ENCODE data around the gene CEP95.

DNA sequence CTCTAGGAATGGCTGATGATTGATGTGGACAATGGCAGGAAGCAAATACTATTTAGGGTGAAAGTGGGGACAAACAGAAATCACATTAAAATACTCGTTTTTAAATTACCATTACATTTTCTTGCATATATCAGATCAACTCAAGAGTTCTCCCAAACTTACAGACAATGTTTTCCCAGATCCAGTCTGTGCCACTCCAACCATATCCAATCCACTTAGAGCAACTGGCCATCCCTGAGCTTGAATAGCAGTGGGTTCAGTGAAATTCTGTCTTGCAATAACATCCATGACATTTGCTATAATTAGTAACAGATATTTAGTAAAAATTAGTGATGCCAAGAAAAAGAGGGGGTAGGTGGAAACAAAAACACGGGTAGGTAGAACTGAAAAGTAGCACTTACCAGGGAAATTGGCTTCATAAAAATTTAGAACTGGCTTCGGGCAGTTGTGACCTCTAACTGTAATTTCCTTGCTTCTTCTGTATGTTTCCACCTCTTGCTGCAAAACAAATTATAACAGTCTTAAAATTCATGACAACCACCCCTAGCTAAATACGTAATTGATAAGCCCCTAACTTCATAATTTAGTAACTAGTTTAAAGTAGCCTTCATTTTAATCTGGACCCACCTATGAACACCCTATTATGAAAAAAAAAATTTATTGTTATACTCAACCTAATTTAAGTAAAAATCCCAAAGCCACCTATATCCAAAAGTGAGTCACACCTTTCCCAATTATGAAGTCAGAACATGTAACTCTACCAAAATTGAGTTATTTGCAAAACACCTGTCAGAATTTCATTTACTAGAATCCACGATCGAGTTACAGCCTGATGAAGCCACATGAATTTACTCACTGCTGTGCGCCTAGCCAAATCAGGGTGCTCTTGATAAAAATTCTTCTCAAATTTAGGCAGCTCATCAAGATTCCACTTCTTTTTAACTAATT, 2.7 kb upstream of the CEP95 start:
- TF ChIP-seq MYC (IDR thresholded peaks at IDR 0.05; ENCODE audit: insufficient read depth, insufficient read length, insufficient replicate concordance, low read length, severe bottlenecking), result no peak
- TF ChIP-seq KDM1A (IDR thresholded peaks at IDR 0.05; ENCODE audit: borderline replicate concordance), result no peak
- no peak for TF ChIP-seq JUNB (IDR thresholded peaks at IDR 0.05)
- TF ChIP-seq RFX5 (IDR thresholded peaks at IDR 0.05; ENCODE audit: low read depth, low read length), result no peak
- no peak for TF ChIP-seq CHD4 (IDR thresholded peaks at IDR 0.05)
- 0 out of 2 replicates have a peak, but pooled peaks have one; percentile 12 for TF ChIP-seq POLR2A (IDR thresholded peaks at IDR 0.05; ENCODE audit: low read depth, low read length)
- no peak for TF ChIP-seq EZH2 (IDR thresholded peaks at IDR 0.05; ENCODE audit: borderline replicate concordance, control insufficient read depth, low read depth, low read length)
- no peak for TF ChIP-seq EP300 (IDR thresholded peaks at IDR 0.05; ENCODE audit: borderline replicate concordance in 1 of 2, control insufficient read depth in 1 of 2, low read depth in 2 of 2, low read length in 2 of 2)
- TF ChIP-seq, protein P1, sequence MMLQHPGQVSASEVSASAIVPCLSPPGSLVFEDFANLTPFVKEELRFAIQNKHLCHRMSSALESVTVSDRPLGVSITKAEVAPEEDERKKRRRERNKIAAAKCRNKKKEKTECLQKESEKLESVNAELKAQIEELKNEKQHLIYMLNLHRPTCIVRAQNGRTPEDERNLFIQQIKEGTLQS (IDR thresholded peaks at IDR 0.05; ENCODE audit: borderline replicate concordance, extremely low read depth, low read depth, low read length), result no peak

Data from GM12878 (cell line).